Measurements from ENCODE around the gene KRTAP10-11.

DNA sequence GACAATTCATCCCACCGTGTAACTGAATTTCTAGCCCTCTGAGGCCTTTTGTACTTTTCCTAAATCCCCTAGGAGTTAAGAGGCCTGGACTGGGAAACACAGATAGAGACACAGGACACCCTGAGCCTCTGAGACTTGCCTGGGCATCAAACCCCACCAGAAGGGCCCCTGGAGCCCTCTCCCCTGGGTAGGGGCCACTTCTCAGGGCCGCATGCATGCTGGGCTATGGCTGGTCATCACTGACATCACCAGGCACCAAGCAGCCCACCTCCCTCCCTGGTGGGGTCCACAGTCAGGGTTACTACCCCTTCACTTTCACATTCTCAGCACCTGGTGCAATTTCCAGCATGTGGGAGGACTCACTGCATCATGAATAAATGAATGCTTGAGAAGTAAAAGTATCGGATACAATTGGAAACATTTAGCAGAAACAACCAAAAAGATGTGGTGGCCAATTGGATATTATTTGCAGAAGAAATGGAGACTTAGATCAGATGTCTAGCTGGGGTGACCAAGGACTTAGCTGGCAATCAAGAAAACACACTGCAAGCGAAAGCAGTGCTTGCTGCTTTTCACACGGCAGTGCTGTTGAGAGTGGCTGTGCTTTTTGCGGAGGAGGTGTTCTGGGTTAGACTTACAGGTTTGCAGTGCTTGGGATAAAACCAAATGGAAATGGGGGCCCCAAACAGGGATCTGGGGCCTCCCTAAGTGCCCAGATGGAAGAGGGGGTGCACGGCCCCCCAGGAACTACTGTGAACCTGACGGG lies 46.8 kb upstream of the KRTAP10-11 start:
- TF ChIP-seq, protein P1, sequence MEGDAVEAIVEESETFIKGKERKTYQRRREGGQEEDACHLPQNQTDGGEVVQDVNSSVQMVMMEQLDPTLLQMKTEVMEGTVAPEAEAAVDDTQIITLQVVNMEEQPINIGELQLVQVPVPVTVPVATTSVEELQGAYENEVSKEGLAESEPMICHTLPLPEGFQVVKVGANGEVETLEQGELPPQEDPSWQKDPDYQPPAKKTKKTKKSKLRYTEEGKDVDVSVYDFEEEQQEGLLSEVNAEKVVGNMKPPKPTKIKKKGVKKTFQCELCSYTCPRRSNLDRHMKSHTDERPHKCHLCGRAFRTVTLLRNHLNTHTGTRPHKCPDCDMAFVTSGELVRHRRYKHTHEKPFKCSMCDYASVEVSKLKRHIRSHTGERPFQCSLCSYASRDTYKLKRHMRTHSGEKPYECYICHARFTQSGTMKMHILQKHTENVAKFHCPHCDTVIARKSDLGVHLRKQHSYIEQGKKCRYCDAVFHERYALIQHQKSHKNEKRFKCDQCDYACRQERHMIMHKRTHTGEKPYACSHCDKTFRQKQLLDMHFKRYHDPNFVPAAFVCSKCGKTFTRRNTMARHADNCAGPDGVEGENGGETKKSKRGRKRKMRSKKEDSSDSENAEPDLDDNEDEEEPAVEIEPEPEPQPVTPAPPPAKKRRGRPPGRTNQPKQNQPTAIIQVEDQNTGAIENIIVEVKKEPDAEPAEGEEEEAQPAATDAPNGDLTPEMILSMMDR (IDR thresholded peaks at IDR 0.05) = no peak
- TF ChIP-seq, protein P2, sequence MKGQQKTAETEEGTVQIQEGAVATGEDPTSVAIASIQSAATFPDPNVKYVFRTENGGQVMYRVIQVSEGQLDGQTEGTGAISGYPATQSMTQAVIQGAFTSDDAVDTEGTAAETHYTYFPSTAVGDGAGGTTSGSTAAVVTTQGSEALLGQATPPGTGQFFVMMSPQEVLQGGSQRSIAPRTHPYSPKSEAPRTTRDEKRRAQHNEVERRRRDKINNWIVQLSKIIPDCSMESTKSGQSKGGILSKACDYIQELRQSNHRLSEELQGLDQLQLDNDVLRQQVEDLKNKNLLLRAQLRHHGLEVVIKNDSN (CRISPR knock-in tag; IDR thresholded peaks at IDR 0.05) = no peak
- TF ChIP-seq, protein P3, sequence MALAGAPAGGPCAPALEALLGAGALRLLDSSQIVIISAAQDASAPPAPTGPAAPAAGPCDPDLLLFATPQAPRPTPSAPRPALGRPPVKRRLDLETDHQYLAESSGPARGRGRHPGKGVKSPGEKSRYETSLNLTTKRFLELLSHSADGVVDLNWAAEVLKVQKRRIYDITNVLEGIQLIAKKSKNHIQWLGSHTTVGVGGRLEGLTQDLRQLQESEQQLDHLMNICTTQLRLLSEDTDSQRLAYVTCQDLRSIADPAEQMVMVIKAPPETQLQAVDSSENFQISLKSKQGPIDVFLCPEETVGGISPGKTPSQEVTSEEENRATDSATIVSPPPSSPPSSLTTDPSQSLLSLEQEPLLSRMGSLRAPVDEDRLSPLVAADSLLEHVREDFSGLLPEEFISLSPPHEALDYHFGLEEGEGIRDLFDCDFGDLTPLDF (CRISPR knock-in tag; IDR thresholded peaks at IDR 0.05) = no peak
- no peak for TF ChIP-seq ZNF121 (CRISPR knock-in tag; IDR thresholded peaks at IDR 0.05)
- no peak for TF ChIP-seq FOXP1 (CRISPR knock-in tag; IDR thresholded peaks at IDR 0.05; ENCODE audit: borderline replicate concordance)
- no peak for TF ChIP-seq TEAD4 (CRISPR knock-in tag; IDR thresholded peaks at IDR 0.05)
- TF ChIP-seq JUN (CRISPR knock-in tag; IDR thresholded peaks at IDR 0.05) = no peak
- no peak for TF ChIP-seq ZNF423 (CRISPR knock-in tag; IDR thresholded peaks at IDR 0.05)
- TF ChIP-seq KAT7 (CRISPR knock-in tag; IDR thresholded peaks at IDR 0.05; ENCODE audit: borderline replicate concordance) = no peak
- TF ChIP-seq ATF1 (CRISPR knock-in tag; IDR thresholded peaks at IDR 0.05) = no peak
